GM19328 (cell line): ENCODE measurements around the gene HEATR3.

Source experiments
- ATAC-seq: cut with Tn5 transposase; IDR thresholded peaks from one replicate; pipeline ENCODE4 v1.9.1; 2021; ENCODE audit warnings: mild to moderate bottlenecking, moderate library complexity; ENCODE audit not compliant: unreplicated experiment

HEATR3 gene

DNA sequence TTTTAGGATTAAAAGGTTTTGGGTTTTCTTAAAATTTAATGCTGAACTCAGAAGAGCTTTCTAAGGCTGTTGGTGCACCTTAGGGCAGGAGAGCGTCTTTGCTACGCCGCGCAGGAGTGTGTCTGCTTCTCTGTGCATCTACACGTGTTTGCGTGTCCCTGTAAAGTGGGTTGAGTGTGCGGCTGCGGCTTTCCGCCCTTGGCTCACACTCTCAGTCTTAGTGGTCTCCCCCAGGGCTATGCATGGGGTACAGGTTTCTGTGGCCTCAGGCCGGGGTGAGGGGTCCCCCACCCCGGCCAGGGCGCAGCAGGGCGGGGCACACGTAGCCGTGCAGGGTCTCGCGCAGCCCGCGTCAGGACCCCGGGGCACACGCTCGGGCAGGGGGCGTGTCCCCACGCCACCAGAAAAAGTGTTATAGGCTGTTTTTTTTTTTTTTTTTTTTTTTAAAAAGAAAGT lies 86.6 kb downstream of the HEATR3 start:
- peak; percentile 50 for ATAC-seq

DNA sequence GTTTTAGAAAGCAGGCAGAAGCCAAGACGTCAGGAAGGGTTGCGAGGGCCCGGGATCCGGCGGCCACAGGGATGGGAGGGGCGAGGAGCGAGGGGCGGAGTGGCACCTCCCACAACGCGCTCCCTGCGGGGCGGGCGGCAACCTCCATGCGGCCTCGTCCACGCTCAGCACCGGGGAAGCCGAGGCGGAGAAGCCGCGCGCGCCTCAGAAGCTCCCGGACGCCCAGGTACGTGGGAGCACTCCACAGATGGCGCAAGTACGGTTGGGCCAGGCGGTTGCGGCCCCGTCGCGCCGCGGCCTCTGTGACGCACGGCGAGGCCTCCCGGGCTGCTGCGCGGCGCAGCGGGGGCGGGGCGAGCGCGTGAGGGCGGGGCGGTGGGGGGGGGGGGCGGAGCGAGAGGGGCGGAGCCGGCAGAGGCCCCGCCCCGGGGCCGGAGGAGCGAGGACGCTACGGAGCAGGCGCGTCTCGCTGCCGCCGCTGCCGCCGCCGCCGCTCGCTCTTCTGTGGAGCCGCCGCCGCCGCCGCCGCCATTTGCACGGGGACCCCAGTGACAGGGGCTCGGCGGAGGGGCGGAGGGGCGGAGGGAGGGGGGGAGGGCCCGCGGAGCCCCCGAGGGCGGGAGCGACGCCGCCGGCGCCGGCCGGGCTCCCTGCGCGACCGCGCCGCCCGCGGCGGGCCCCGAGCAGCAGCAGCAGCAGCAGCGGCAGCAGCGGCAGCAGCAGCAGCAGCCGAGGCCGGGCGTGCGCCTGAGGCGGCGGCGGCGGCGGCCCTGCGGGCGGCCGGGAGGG lies 87.2 kb downstream of the HEATR3 start, which contains the start of gene TENT4B:
TENT4B (plus strand) TSS at position 500 of the 789 bp plus-strand sequence. CDS start 316 bp downstream, outside the sequence.
- peak; percentile 70 for ATAC-seq

DNA sequence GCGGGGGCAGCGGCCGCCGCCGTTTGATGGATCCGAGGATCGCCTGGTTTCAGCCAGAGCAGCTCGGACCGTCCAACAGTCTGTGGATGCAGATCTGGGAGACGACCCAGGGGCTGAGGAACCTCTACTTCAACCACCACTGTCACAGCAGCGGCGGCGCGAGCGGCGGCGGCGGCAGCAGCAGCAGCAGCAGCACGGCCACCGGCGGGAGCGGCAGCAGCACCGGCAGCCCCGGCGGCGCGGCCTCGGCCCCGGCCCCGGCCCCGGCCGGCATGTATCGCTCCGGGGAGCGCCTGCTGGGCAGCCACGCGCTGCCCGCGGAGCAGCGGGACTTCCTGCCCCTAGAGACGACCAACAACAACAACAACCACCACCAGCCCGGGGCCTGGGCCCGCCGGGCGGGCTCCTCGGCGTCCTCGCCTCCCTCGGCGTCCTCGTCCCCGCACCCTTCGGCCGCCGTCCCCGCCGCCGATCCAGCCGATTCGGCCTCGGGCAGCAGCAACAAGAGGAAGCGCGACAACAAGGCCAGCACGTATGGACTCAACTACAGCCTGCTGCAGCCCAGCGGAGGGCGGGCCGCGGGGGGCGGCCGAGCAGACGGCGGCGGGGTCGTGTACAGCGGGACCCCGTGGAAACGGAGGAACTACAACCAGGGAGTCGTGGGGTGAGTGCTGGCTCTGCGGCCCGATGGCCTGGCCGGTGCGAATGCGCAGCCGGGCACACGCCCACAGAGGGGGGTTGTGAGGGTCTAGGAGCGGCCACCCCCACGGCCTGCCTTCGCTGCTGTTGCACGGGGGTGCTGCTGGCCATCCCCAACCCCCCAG lies 88.0 kb downstream of the HEATR3 start:
- ATAC-seq = peak; percentile 4

DNA sequence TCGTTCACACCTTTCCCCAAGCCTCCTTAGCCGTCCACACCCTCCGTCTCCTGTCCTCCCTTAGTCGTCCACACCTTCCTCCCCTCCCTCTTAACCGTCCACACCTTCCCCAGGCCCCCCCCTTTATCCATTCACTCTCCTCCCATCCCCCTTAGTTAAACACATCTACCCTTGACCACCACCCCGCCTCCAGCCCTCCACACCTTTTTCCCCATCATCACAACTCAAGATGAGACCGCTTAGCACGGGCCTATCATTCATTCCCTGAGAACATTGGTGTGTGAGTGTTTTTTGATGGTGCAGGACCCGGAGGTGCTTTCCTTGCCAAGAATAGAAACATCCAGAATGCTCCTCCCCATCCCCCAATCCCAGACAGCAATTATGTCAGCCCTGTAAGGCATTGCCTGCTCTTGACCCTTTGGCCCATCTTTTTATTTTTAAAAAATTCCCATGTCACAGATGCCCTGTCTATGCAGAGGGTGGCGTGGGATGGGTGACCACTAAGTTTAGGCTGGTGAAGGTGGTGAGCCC lies 88.7 kb downstream of the HEATR3 start:
- ATAC-seq = no peak

DNA sequence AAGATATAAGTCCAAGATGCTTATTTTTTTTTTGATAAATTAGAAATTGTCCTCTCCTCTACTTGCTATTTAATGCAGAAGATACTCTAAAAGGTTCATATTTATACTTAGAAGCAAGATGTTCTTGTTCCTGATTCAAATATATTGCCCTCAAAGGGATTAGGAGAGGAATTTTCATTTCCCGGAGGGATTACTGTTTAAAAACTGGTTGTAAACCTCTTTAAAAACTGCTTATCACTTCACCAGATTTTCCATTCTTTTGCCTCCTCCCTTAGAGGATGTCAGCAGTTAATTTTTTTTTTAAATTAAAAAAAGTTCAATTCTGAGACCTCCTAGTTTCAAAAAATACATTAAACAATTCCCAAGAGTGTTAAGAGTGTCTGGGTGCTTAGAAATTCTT lies 90.2 kb downstream of the HEATR3 start:
- ATAC-seq = no peak
